ENCODE data around the gene MLX. TPM values are rescaled to one million over a fixed set of nuclear protein-coding genes. Genes with fewer than 3 reads are reported as not detected.

MLX gene
- total RNA-seq, 6 experiments from 2014 or later, result 40.7 to 48.3 (median 47.0) TPM

GRCh38 chr17:42519546-42520491 lies 47.1 kb upstream of the MLX start:
- Mint-ChIP-seq H3K27ac (peak overlapping the region; percentile 97), H3K9me3 (no peaks in the 10 kb centered on the region), H3K4me1 (ENCODE audit: low read depth) (peaks cover 89% of the 10 kb centered on the region), H3K27me3 (ENCODE audit: insufficient read depth) (peaks cover 6% of the 10 kb centered on the region), H3K4me3 (peak overlapping the region; percentile 63), H3K36me3 (ENCODE audit: low read depth) (peaks cover 20% of the 10 kb centered on the region)
- no peak for TF ChIP-seq CTCF (IDR thresholded peaks at IDR 0.05)
- peak; percentile 98 for DNase-seq

DNA sequence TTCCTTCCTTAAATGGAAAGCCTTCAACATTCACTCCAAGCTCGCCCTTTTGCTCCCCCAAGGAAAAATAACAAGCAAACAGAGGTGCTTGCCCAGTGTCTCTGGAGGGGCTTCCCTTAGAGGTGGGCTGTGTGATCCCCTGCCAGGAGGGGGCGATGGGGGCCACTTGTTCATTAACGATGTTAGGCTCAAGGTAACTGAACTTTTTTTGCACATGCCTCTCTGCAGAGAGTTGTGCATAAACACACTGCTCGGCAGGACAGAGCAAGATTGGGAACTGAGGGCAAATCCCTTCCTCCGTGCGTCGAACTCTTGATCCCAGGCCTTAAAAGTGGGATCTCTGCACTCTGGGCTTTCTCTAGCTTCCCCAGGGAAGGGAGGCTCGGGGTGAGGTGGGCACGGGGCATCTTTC lies 46.4 kb upstream of the MLX start:
- Mint-ChIP-seq H3K36me3 (ENCODE audit: low read depth) (peaks cover 20% of the 10 kb centered on the region), H3K27ac (peak overlapping the region; percentile 97), H3K4me3 (peak overlapping the region; percentile 63), H3K27me3 (ENCODE audit: insufficient read depth) (peaks cover 6% of the 10 kb centered on the region), H3K9me3 (no peaks in the 10 kb centered on the region), H3K4me1 (ENCODE audit: low read depth) (peaks cover 95% of the 10 kb centered on the region)
- DNase-seq, result no peak
- TF ChIP-seq CTCF (IDR thresholded peaks at IDR 0.05), result peak; percentile 58

- Mint-ChIP-seq H3K27ac (peak overlapping the region; percentile 97), H3K4me3 (peak overlapping the region; percentile 63), H3K36me3 (ENCODE audit: low read depth) (peaks cover 20% of the 10 kb centered on the region), H3K9me3 (no peaks in the 10 kb centered on the region), H3K27me3 (ENCODE audit: insufficient read depth) (peaks cover 6% of the 10 kb centered on the region), H3K4me1 (ENCODE audit: low read depth) (peaks cover 95% of the 10 kb centered on the region)
- no peak for TF ChIP-seq CTCF (IDR thresholded peaks at IDR 0.05)
- no peak for DNase-seq
Observed at GRCh38 chr17:42521036-42521435, 45.9 kb upstream of the MLX start.

DNA sequence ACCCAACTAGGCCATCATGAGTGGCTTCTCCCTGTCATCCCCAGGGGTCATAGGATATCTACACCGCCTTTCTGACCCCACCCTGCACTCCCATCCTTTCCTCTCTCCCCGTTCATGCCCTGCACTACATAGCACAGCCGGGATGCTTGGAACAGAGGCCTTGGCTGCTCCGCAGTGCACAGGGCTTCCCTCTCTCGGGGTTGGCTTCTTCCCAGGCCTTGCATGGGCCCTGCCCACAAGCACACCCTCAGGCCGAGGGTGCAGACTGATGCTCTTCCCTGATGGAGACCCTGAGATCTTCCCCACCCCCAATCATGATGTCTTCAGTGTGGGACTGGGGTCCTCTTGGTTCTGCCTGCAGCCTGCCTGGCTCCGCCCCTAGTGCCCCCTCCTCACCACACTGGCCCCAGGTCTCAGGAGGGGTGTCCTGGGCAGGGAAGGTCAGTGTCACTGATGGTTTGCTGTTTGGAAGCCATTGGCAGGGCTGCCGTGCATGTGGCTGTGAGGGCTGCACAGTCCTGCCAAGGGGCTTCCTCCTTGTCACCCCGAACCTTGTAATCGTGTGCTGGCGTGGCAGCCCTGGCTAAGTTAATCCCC lies 45.1 kb upstream of the MLX start:
- TF ChIP-seq CTCF (IDR thresholded peaks at IDR 0.05), result no peak
- peaks cover 6% of the 10 kb centered on the region for H3K27me3 Mint-ChIP-seq (ENCODE audit: insufficient read depth)
- peak overlapping the region; percentile 97 for H3K27ac Mint-ChIP-seq
- DNase-seq, result no peak
- peaks cover 95% of the 10 kb centered on the region for H3K4me1 Mint-ChIP-seq (ENCODE audit: low read depth)
- H3K4me3 Mint-ChIP-seq, result peak overlapping the region; percentile 63
- peaks cover 20% of the 10 kb centered on the region for H3K36me3 Mint-ChIP-seq (ENCODE audit: low read depth)
- H3K9me3 Mint-ChIP-seq, result no peaks in the 10 kb centered on the region

DNA sequence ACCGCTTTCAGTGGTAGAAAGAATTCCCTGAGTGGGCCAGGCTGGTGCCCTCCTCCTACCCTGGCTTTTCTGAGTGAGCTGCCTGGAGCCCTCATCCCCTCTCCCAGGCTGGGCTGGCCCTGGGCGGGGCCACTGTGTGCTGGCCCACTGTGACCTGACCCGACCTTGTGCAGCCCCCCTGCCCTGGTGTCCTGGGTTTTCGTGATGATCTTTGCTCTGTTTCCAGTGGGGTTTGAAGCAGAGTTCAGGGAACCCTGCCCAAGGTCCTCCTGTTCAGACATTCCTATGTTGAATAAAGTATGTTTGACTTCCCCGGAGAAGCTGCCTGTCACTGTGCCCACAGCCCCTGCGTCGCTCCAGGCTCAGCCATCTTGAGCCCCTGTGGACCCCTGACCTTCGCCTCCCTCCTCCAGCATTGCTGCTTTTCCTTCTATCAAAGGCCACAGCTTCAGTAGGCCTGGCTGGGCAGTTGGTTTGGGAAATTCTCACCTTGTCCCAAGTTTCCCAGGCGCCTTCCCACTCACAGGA lies 44.6 kb upstream of the MLX start:
- Mint-ChIP-seq H3K27me3 (ENCODE audit: insufficient read depth) (peaks cover 6% of the 10 kb centered on the region), H3K4me3 (no peak overlapping the region), H3K36me3 (ENCODE audit: low read depth) (peaks cover 20% of the 10 kb centered on the region), H3K9me3 (no peaks in the 10 kb centered on the region), H3K4me1 (ENCODE audit: low read depth) (peaks cover 97% of the 10 kb centered on the region), H3K27ac (peak overlapping the region; percentile 97)
- no peak for TF ChIP-seq CTCF (IDR thresholded peaks at IDR 0.05)
- DNase-seq, result no peak

All from HFFc6 (cell line).